Fibroblast of gingiva (primary cell): ENCODE measurements around the gene VPREB3.

Experiments used
- DNase-seq: peaks from one replicate; pipeline ENCODE4 v3.0.0-alpha.2; 2011; ENCODE audit warnings: low read depth

VPREB3 gene

GRCh38 chr22:23764899-23765881 lies 11.0 kb upstream of the VPREB3 start:
- no peak for DNase-seq

GRCh38 chr22:23763954-23764353 lies 9.7 kb upstream of the VPREB3 start:
- no peak for DNase-seq

GRCh38 chr22:23763579-23763945 lies 9.3 kb upstream of the VPREB3 start:
- DNase-seq: no peak

- no peak for DNase-seq
Measured at GRCh38 chr22:23762842-23763578, 8.8 kb upstream of the VPREB3 start, which contains the start of gene C22orf15. C22orf15 (plus strand) TSS chr22:23762990; CDS start chr22:23763307, 317 bp downstream.

DNA sequence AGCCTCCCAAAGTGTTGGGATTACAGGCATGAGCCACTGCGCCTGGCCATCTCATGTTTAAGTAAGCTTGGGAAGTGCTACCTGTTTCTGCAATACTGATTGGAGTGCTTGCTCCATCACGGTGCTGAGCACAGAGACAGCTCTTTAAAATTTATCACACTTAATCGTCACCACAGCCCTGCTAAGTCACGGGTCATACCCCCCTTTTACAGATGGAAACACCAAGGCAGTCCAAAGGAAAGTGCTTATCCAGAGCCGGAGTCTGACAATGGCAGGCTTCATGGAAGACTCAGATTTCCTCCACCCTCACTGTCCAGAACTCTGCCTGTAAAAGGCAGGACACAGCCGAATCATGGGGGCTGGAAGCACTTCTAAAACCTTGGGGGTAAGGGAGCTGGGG lies 5.8 kb upstream of the VPREB3 start:
- DNase-seq: no peak

GRCh38 chr22:23759566-23759965 lies 5.3 kb upstream of the VPREB3 start:
- no peak for DNase-seq

DNA sequence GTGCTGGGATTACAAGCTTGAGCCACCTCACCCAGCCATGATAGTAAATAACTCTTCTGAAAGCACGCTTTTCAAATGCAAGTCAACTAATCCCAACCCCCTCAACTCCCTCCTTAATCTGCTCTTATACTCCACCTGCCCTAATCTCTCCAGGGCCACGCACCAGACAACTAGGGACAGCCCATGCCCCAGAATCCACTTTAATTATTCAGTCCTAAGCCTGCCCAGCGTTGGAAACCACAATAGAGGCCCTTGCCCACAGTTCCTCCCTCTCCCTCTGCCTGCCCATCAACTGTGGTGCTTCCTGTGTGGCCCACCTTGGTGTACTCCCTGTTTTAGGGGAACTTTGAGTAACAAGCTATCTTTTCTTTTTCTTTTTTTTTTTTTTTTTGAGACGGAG lies 2.7 kb upstream of the VPREB3 start:
- DNase-seq: no peak

DNA sequence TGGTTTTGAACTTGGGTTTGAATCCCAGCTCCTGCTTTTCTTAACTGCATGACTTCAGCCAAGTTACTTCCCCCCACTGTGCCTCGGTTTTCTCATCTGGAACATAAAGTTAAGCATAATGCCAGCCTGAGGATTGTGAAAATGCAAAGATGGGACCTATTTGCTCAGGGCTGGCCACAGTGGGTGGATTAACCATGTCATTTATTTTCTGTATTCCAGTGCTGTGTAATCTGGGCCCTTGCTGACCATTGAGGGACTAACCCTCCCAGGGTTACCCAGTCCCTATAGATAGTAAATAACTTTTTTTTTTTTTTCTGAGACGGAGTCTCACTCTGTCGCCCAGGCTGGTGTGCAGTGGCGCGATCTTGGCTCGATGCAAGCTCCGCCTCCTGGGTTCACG lies 1.5 kb upstream of the VPREB3 start:
- DNase-seq: no peak

GRCh38 chr22:23754980-23755636 lies 883 bp upstream of the VPREB3 start:
- DNase-seq: no peak

- no peak for DNase-seq
Measured at GRCh38 chr22:23753385-23753784, 840 bp downstream of the VPREB3 start.

DNA sequence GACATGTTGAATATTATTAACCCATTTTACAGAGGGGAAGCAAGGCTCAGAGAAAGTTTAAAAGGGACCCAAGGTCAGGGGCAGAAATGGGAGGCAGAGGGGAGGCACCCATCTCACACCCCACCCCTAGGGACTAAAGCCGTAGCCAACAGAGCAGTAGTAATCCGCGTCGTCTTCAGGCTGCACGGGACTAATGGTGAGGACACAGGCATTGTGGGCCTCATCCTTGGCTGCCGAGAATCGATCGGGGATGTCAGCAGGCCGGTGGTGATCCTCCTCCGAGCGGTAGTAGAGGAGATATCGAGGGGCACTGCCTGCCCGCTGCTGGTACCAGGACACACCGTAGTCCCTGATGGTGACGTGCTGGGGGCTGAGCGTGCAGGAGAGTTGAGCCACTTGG lies 1.5 kb downstream of the VPREB3 start:
- DNase-seq: no peak

DNA sequence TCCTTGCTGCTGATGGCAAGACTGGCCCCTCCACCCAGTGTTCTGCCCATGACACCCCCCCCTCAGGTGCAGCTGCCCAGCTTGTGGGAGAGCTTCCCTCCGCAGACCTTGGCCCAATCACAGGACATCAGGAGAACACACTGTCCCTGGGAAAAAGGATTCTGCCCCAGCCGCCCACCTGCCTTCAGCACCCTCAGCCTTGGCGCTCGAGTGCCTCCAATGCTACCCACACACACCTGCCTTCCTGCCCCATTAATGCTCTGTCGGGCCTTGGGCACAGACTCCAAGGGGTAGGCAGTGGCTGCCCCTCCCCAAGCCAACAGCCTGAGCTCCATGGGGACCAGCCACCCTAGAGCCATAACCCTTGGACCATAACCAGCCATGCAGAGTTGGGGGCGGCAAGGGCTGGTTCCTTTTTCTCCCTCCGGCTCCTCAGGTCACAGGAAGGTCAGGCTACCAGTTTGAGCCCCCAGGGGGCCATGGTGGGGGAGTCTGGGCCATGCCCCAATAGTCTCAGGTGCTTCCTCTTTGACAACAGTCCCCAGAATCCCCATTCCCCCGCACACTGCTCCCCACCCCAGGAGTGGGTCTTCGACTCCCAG lies 2.0 kb downstream of the VPREB3 start:
- DNase-seq: no peak

DNA sequence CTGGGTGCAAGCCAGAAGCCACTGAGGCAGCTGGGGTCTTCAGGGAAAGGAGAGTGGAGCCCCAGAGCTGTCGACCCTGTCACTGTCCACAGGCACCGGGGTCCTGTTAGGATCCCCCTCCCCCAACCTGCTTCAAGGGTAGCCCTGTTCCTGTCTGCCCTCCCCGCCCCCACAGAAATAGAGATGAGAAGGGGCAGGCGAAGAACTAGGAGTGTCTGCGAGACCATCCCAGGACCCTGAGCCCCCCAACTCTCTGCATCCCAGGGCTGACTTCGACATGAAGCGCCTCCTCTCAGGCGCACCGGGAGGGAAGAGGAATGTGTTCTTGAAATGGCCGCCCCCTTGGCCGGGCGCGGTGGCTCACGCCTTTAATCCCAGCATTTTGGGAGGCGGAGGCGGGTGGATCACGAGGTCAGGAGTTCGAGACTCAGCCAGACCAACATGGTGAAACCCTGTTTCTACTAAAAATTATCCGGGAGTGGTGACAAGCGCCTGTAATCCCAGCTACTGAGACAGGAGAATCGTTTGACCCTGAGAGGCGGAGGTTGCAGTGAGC lies 2.7 kb downstream of the VPREB3 start:
- no peak for DNase-seq

DNA sequence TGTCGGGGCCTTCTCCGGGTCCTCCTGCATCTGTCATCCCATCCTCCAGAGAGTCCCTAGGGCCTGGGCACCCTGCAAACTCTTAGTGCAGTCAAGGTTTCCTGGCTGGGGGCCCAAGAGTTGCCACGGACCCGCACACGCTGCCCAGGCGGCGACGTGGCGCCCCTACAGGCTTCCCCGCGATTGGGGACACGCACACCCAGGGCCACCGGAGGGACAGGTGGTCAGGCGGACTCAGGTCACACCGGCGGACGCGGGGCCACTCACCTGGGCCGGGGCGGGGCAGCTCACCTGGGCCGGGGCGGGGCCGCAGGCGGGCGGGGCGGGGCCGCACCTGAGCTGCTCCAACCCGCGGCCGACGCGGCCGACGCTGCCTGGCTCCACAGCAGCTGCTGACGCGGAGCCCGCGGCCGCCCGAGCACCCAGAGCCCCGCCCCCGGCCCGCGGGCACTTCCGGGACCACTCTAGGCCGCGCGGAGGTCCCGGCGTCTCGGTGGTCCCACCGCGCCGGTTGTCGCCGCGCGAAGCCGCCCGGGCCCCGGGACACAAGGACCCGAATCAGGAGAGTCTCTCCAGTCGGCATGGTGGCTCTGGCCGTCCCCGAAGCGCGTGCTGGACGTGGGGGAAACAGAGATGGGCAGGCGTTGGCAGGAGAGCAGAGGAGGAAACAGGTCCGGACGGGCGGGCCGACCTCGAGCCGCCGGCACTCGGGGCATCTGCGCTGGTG lies 3.3 kb downstream of the VPREB3 start, which contains the start of gene ZNF70:
Gene ZNF70 (minus strand): TSS at position 399 of the 727 bp plus-strand sequence. CDS start 5,972 bp downstream, outside the sequence.
- DNase-seq: peak; percentile 77

GRCh38 chr22:23750367-23750713 lies 3.9 kb downstream of the VPREB3 start:
- no peak for DNase-seq

GRCh38 chr22:23749841-23750301 lies 4.4 kb downstream of the VPREB3 start:
- peak; percentile 34 for DNase-seq

DNA sequence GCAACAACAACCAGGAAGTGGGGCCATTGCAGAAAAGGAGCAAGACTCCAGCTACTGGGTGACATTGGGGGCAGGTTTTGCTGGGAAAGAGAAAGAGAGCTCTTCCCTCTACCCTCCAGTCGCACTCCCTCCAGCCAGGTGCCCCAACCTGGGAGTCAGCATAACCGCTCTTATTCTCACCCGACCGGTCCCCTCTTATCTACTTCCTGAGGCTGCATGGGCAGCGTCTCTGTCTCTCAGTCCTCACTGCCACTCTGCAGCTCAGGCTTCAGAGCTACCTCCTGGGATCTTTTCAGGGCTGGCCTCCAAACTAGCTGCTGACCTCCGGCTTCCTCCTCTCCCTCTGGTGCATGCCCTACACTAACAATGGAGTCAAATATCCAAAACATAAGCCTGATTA lies 8.4 kb downstream of the VPREB3 start:
- DNase-seq: no peak

DNA sequence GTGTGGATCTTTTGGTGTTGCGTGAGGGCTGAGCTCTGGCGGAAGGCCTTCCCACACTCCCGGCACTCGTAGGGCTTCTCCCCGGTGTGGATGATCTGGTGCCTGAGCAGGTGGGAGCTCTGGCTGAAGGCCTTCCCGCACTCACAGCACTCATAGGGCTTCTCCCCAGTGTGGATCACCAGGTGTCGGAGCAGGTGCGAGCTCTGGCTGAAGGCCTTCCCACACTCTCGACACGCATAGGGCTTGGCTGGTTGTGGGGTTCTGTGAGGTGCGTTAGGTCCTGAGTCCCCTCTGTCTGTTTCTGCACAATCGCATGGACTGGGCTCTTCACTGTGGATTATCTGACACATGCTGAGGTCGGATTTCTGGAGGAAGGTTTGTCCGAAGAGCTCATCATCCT lies 9.7 kb downstream of the VPREB3 start:
- no peak for DNase-seq

DNA sequence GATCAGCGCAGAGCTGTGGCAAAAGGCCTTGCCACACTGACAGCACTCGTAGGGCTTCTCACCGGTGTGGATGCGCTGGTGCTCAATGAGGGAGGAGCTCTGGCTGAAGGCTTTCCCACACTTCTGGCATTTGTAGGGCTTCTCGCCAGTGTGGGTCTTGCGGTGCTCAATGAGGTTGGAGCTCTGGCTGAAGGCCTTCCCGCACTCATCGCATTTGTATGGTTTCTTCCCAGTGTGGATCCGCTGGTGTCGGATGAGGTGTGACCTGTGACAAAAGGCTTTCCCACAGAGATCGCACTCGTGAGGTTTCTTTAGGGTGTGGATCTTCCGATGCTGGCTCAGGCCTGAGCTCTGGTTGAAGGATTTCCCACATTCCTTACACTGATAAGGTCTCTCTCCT lies 10.2 kb downstream of the VPREB3 start:
- DNase-seq: no peak

- DNase-seq: no peak
Measured at GRCh38 chr22:23743303-23743705, 10.9 kb downstream of the VPREB3 start.
